Stimulated activated CD4-positive, alpha-beta T cell treated with anti-CD3 and anti-CD28 coated beads, Interleukin-4, amount 100 ng/mL, for 48 hours (primary cell): ENCODE data around the gene UNC5C.

Experiments used
- DNase-seq, 2 donors: peaks; one replicate each; pipeline ENCODE4 v3.0.0-alpha.2; 2020; ENCODE audit warnings: low read depth in 2 of 2

UNC5C gene

GRCh38 chr4:95348418-95348817 is 200.4 kb downstream of the UNC5C start:
- no peak for DNase-seq

GRCh38 chr4:95343235-95343634 is 205.5 kb downstream of the UNC5C start:
- no peak for DNase-seq

- no peak for DNase-seq
These were observed 208.6 kb downstream of the UNC5C start for GRCh38 chr4:95340191-95340590.

- no peak for DNase-seq
These were observed 223.1 kb downstream of the UNC5C start for GRCh38 chr4:95325665-95326064.

GRCh38 chr4:95319169-95319568 is 229.6 kb downstream of the UNC5C start:
- no peak for DNase-seq

GRCh38 chr4:95318483-95318882 is 230.3 kb downstream of the UNC5C start:
- no peak for DNase-seq

GRCh38 chr4:95318044-95318443 is 230.7 kb downstream of the UNC5C start:
- no peak for DNase-seq

- DNase-seq: no peak
These were observed 231.5 kb downstream of the UNC5C start for GRCh38 chr4:95317085-95317793.

GRCh38 chr4:95314573-95314972 is 234.2 kb downstream of the UNC5C start:
- no peak for DNase-seq

GRCh38 chr4:95304898-95305297 is 243.9 kb downstream of the UNC5C start:
- no peak for DNase-seq

- no peak for DNase-seq
These were observed 248.5 kb downstream of the UNC5C start for GRCh38 chr4:95300304-95300703.

- no peak for DNase-seq
These were observed 252.7 kb downstream of the UNC5C start for GRCh38 chr4:95296052-95296451.

GRCh38 chr4:95295157-95295556 is 253.6 kb downstream of the UNC5C start:
- no peak for DNase-seq

GRCh38 chr4:95294321-95294720 is 254.5 kb downstream of the UNC5C start:
- DNase-seq: no peak

GRCh38 chr4:95293014-95293413 is 255.8 kb downstream of the UNC5C start:
- no peak for DNase-seq

- DNase-seq: no peak
These were observed 258.1 kb downstream of the UNC5C start for GRCh38 chr4:95290702-95291101.

GRCh38 chr4:95289028-95289634 is 259.6 kb downstream of the UNC5C start:
- DNase-seq: no peak

GRCh38 chr4:95288552-95288951 is 260.2 kb downstream of the UNC5C start:
- no peak for DNase-seq

GRCh38 chr4:95285797-95286196 is 263.0 kb downstream of the UNC5C start:
- no peak for DNase-seq

- DNase-seq: no peak
These were observed 264.1 kb downstream of the UNC5C start for GRCh38 chr4:95284655-95285054.

- DNase-seq: no peak
These were observed 265.5 kb downstream of the UNC5C start for GRCh38 chr4:95283320-95283719.

- no peak for DNase-seq
These were observed 276.0 kb downstream of the UNC5C start for GRCh38 chr4:95272797-95273196.

- DNase-seq: no peak
These were observed 276.7 kb downstream of the UNC5C start for GRCh38 chr4:95272036-95272435.
